ENCODE measurements around the gene OSBP2.
A peak's percentile ranks its signal among the peaks of the same experiment; 100 is the strongest.
"Not testable (repeated sequence)": the region's sequence is repeated elsewhere in the genome, so short reads cannot be mapped to it uniquely, and the experiment has no call there.

The OSBP2 gene

DNA sequence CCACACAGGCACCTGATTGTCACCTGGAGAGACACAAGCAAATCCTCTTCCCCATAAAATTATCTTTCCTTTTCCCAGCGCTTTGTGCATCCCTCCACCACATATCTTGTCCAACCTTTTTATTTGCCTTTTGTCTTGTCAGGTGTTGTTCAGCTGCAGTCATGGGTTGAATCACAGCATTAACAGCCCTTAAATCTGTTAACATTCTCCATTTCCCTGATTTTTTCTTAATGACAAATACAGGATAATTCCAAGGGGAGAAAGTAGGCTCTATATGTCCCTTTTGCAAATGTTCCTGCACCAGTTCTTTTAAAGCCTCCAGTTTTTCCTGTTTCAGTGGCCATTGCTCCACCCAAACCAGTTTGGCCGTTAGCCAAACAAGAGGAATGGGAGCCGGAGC is 18.1 kb upstream of the OSBP2 start:
- not testable (repeated sequence) for DNase-seq (ENCODE audit: low read depth)

DNA sequence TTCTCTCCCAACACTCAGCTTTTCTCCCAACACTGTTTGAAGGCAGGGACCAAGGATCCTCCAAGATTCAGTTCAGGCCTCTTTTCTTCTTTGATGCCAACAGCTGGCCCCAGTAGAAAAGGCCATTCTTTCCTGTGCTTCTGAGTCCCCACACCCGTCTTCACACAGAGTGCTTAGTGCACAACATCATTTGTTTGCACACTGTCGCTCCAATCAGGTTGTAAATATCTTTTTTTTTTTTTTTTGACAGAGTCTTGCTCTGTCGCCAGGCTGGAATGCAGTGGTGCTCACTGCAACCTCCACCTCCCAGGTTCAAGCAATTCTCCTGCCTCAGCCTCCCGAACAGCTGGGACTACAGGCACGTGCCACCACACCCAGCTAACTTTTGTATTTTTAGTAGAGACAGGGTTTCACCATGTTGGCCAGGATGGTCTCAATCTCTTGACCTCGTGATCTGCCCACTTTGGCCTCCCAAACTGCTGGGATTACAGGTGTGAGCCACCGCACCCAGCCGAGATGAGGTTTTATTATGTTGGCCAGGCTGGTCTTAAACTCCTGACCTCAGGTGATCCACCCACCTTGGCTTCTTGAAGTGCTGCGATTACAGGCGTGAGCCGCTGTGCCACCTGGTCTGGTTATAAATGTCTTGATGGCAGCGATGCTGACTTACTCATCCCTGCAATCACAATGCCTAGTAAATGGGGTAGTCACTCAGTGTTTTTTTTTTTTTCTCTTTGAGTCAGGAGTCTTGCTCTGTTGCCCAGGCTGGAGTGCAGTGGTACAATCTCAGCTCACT is 14.6 kb upstream of the OSBP2 start:
- DNase-seq (ENCODE audit: low read depth) = not testable (repeated sequence)

DNA sequence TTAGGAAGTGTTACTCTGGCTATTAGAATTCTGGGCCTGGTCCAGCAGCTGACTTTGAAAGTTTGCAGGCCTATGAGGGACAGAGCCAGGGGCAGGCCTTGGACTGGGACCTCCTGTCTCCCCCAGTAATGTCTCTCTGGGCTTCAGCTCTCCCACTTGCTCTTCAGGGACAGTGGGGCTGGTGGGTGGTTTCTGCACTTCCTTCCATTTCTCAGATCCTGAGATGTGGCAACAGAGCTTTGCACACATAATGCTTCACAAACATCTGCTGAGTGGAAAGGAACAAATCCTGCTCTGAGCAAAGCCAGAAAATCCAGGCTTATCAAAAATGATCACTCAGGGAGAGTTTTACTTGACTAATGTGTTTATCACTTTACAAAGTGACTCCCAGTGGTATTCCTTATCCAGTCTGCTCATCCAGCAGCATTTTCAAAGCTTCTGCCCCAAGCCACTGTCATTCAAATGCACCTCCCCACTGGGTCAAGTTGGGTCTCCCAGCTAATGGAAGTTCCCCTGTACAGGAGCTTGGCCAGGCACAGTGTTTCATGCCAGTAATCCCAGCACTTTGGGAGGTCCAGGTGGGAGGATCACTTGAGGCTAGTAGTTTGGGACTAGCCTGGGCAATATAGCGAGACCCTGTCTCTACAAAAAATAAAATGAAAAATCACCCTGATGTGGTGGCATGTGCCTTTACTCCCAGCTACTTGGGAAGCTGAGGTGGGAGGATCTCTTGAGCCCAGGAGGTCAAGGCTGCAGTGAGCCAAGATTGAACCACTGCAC is 13.5 kb upstream of the OSBP2 start:
- no peak for DNase-seq (ENCODE audit: low read depth)

DNA sequence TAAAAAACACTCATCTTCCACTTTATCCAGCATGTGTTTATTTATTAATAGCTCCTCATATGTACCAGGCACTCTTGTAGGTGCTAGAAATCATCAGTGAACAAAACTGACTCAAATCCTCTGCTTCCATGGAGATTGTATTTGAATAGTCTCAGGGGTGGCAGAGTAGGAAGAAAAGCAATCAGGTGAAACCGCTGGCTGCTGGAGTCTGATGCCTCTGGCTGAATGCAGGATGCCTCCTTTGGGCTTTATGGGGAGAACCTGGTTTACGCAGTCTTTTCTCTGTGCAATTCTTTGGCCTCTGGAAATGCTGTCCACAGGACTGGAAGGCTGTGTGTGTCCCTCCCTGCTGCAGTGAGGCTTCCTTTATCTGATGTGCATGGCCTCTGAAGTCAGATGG is 12.8 kb upstream of the OSBP2 start:
- DNase-seq (ENCODE audit: low read depth) = no peak

DNA sequence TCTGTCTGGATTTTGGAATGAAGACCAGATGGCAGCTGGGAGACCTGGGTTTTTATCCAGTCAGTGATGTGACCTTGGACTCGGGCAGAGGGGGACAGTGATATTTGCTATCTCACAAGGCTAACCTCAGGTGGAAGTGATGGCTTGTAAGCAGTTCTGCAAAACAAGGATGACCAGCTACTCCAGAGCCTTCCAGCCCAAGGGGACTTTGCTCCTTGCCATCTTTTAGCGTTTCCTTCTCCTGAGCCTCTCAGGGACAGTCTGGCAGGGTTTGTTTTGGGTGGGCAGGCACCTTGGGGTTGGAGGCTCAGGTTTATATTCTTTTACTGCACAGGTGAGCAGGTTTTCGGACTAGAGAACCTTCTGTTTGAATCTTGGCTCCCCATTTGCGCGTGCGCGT is 9.5 kb upstream of the OSBP2 start:
- no peak for DNase-seq (ENCODE audit: low read depth)

DNA sequence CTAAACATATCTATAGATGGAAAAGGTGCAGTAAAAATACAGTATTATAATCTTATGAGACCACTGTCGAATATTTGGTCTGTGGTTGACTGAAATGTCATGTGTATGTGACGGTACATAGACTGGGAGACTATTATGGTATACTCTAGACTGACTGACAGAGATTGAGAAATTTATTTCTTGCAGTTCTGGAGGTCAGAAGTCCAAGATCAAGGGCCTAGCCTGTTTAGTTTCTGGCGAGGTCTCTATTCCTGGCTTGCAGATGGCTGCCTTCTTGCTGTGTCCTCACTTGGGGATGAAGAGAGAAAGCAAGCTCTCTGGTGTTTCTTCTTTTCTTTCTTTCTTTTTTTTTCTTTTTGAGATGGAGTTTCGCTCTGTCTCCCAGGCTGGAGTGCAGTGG is 7.3 kb upstream of the OSBP2 start:
- DNase-seq (ENCODE audit: low read depth) = no peak

DNA sequence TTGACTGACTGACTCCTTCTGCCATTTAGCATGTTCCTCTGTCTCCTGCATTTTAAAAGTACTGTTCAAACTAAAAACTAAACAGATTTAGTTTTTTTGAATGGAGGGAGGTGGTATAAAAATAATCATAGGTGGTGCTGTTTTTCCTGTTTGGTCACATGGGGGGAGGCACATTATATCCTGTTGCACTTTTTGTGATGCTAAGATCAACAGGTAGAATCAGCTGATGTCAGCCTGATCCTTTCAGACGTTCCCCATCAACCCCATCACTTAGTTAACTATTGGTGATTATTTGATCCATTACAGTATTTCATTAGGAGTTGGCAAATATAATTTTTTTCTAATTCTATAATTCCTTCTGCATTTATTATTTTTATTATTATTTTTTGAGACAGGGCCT is 5.1 kb upstream of the OSBP2 start:
- DNase-seq (ENCODE audit: low read depth) = no peak

DNA sequence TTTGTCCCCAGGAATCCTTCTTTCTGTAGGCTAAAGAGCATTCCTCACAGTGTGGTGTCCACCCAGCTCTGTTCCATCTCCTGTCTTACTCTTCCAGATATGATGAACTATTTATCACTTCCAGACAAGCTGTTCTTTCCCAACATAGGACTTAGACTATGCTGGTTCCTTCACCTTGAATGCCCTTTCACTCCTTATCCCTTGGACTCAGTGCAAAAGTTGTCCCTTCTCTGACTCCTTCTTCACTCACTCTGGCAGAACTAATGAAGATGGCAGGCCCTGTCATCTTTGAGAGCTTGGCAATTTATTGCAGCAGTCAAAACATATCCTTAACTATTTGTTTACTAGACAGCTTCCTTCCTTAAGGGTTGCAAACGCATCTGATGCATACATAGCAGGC is 3.5 kb upstream of the OSBP2 start:
- no peak for DNase-seq (ENCODE audit: low read depth)

DNA sequence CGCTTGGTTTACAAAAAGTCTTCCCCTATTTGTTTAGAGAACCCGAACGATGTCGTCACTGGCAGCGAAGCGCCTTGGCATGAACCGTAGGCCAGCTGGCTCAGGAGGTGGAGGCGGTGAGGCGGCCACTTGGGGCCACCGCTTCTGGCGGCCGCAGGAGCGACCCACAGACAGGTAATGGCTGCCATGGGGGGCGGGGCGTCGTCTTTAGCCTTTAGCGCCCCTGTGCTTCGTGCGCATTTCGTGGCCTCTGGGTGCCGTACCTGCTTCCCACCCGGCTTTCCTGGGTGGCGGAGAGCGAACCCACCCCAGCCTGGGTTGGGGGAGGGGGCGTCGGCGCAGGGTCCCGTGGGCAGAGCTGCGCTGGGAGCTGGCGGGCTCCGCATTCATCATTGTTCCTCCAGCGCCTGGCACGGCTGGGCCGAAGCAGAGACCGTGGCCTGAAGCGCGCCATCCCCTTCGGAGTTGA is 469 bp upstream of the OSBP2 start:
- peak; percentile 11 for DNase-seq (ENCODE audit: low read depth)

DNA sequence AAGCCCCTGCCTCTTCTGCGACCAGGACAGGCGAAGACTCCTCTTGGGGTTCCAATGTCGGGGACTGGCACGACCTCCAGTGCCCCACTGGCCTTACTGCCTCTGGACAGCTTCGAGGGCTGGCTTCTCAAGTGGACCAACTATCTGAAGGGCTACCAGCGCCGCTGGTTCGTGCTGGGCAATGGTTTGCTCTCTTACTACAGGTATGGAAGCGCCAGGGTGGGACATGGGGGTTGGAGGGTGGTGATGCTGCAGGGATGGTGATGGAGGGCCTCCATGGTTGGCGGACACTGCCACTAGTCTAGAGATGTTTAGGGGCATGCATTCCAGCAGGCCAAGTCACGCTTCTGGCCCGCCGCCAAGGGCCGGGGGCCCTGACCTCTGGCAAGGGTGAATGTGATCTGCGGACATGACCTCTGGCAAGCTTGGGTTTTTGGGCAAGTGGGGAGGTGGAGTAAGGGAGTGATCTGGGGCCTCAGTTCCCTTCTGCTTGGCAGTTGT is 727 bp downstream of the OSBP2 start:
- DNase-seq (ENCODE audit: low read depth) = no peak

DNA sequence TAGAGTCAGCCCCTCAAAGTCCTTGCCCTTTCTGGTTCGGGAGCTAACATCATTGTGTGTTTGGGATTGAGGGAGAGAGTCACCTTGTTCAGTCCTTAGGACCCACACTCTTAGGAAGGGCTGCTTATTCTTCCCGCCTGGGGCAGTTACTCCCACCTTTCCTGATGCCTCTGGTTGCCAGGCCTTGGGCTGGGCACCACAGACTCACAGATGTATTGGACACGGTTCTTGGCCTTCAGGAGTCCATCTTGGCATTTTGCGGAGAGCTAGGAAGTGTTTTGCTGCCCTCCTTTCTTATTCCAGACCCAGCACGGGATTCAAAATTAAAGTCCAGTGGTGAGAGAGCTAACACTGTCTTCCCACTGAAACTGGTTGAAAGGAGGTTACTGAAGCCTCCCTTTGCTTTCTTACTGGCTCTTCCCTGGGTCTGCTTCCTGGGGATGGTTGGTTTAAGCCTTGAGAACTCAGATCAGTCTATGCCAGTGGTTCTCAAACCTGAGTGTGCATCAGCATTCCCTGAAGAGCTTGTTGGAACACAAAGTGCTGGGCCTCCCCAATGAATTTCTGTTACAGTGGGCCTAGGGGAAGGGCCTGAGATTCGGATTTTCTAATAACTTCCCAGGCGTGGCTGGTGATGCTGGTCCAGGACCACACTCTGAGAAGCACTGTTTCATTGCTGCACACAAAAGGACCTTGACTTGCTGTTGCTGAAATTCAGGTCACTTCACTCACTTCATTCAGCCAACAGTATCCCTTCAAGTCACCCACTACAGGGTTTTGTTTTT is 1.4 kb downstream of the OSBP2 start:
- DNase-seq (ENCODE audit: low read depth) = no peak

DNA sequence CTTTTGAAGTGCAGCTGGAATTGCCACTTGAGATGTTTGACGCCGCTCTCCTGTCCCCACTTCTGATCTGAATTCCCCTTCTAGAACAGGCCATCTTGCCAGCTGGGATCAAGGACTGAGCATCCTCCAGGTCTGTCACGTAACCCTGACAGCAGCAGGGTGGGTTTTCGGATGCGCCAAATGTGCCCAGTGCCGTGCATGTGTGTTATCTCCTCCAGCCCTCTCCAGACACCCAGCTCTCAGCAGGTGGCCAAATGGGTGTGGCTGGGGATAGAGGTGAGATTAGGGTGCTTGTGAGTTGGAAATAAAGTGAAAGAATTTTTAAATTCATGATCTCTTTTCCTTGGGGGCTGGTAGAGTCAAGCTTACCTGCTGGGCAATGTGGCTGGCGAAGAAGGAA is 3.3 kb downstream of the OSBP2 start:
- no peak for DNase-seq (ENCODE audit: low read depth)

DNA sequence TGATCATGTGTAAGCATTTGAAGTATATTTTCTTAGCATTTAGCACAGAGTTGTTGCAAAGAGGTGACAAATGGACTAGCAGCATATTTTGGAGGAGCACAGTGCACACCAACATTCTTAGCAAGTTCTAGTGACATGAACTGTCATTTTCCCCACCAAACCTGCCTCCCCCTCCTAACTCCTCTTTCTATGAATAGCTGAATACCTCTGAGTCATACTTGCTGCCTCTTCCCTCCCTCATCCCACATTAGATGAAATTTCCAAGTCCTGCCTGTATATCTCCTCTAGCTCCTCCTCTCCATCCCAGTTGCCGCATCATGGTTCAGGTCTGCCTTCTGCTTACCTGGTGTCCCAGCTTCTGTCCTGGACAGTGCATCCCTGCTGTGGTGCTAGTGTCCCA is 7.2 kb downstream of the OSBP2 start:
- peak; percentile 62 for DNase-seq (ENCODE audit: low read depth)

DNA sequence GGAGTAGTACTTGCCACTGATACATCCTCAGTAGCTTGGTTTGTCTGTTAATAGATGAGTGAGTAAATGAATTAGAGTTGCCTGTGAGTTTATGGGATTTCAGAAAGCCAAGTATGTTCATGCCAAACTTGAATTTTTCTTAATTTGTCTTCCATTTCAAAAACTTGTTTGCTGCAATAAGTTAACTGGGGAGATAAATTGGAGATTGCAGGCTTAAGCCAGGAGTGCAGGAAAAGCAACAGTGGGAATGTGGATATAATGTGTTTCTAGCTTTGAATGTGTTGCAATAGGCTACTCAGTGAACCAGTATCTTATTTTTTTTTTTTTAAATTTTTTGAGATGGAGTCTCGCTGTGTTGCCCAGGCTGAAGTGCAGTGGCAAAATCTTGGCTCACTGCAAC is 8.2 kb downstream of the OSBP2 start:
- DNase-seq (ENCODE audit: low read depth) = no peak

DNA sequence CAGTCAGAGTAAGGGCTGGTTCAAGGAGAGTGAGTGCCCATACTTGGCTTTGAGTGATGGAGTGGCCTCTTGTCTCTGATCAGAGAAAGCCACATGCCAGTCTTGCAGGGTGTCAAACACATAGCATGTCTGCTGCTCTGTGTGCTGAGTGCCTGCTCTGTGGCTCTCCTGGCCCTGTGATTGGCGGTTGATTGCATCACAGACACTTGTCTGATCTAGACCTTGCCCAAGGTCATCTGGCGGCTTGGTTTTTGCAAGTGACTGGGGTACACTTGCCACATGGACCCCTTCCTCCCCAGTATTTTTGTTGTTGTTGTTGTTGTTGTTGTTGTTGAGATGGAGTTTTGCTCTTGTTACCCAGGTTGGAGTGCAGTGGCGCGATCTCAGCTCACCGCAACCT is 10.3 kb downstream of the OSBP2 start:
- DNase-seq (ENCODE audit: low read depth) = no peak

DNA sequence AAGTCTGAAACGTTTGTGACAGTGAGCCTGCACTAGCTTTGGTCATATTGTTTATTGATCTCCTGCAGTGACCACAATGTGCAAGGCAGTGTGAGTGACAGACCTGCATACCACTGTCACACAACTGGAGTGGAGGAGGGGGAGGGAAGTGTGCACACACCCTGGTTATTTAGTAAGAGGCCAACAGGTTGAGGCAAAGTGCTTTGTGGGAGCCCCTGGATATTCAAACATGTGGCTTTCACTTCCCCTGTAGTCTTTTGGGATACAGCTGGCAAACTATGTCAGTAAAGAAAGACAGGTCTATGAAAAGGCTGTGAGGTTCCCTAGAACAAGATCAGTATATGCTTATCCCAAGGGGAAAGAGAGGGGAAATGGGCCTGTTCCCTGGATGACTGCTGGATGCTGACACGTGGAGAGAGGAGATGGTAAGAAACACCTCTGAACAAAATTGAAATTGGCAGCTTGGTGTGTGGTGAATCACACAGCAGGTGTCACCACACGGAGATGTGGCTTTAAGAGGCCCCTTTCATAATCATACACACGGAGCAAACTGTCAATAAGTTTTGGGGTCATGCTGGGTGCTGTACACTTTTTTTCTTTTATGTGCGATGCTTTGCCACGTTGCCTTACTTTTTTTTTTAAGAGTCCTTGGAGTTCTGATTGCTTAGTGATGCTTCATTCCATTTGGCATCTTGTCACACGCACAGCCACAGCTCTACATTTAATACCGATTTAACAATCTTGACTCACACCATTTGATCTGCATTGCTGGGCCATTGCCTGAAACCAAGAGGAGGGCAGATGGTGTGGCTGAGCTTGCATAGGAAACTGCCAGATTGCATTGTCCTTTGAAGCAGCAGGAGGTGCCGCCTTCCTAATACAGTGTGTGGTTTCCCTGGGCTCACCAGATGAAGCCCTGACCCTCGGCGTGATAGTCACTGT is 11.3 kb downstream of the OSBP2 start:
- DNase-seq (ENCODE audit: low read depth) = peak; percentile 94

DNA sequence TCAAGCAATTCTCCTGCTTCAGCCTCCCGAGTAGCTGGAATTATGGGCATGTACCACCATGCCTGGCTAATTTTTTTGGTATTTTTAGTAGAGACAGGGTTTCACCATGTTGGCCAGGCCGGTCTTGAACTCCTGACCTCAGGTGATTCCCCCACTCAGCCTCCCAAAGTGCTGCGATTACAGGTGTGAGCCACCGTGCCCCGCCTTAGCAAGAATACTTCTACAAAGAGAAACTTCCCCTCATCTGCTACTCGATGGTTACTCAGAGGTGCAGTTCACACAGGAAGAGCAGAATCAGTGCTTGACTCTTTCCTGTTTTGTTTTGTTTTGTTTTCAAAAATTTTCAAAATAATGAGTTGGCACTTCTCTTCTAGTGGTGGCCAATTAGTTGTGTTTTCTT is 15.3 kb downstream of the OSBP2 start:
- not testable (repeated sequence) for DNase-seq (ENCODE audit: low read depth)

DNA sequence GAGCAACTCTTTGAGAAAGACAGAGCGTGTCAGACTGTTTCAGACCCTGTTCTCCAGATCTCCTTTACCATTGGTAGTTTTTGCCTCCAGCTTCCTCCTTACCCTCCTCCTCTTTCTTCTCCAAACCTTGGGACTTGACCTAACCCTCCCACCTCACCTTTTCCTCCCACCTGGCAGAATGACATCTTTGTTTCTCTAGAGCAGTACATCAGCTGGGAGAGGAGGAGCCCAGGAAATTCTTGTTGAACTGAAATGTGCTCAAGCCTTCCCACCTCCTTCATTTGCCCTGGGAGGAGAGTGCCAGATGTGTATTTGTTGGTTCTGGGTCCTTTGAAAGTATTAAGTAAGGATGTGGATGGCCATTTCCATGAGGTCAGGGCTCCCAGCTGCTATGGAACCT is 17.4 kb downstream of the OSBP2 start:
- DNase-seq (ENCODE audit: low read depth) = no peak

DNA sequence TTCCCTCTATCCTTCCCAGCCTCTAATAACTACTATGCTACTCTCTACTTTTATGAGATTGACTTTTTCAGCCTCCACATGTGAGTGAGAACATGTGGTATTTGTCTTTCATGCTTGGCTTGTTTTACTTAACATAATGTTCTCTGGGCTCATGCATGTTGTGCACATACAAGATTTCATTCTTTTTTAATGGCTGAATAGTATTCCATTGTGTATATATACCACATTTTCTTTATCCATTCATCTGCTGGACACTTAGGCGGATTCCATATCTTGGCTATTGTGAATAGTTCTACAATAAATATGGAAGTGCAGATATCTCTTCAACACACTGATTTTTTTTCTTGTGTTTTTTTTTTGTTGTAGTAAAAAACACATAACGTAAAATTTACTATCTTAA is 19.4 kb downstream of the OSBP2 start:
- no peak for DNase-seq (ENCODE audit: low read depth)

DNA sequence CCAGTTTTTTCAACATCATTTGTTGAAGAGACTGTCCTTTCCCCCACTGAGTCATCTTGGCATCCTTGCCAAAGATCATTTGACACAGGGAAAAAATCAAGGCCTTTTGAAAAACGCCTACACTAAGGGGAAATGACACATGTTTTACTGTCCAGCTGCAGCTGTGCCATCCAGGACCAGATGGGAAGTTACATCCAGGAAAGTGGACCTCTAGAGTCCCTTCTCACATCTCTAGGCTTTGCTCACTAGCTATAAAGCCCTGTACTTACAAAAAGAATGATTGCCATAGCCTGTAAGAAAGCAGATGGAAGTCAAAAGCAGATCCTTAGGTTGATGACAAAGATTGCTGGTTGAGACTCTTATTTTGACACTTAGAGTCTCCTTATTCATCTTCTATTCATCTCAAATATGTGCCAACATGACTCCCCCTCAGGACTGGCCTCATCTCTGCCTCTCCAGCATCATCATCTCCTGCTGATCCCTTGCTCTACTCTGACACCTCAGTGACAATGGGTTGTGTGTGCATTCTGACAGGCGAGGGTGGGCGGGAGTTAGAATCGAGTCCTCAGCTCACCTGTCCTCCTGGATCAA is 22.8 kb downstream of the OSBP2 start:
- peak; percentile 91 for DNase-seq (ENCODE audit: low read depth)

DNA sequence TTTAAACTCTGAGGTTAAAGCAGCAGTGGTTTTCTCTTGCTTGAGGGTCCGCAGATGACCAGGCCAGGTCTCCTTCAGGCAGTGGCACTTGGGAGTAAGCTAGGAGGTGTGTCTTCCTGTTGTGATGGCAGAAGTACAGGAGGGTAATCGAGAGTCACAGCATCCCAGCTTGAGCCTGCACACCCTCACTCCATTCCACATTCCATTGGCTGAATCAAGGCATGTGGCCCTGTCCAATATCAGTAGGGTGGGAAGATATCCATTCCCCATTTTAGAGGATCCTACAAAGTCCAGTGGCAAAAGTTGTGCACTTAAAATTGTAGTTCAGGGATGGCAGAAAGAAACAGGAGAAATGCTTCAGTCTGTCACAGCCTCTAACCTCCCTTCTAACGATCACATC is 23.3 kb downstream of the OSBP2 start:
- DNase-seq (ENCODE audit: low read depth) = peak; percentile 21

All from EH (cell line).